Measurements from ENCODE around the gene ULK4.

The ULK4 gene

GRCh38 chr3:41244620-41245336 is 717.1 kb downstream of the ULK4 start:
- no peak for DNase-seq

DNA sequence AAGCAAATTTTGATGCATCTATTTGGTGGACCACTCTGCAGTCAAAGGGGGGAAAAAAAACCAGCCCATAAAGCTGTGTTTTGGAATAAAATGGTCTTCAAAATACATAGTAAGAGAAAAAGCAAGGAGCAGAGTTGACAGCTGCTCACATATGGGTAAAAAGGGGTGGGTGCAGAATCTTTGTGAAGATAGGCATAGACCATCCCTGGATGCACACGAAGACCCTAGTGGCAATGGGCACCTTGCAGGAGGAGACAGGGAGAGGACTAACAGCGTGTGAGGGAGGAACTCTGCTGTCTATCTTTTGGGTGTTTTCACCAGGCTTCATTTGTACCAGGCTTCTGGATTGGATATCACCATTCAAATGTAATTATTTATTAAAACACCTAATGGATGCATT is 718.7 kb downstream of the ULK4 start:
- DNase-seq: no peak

DNA sequence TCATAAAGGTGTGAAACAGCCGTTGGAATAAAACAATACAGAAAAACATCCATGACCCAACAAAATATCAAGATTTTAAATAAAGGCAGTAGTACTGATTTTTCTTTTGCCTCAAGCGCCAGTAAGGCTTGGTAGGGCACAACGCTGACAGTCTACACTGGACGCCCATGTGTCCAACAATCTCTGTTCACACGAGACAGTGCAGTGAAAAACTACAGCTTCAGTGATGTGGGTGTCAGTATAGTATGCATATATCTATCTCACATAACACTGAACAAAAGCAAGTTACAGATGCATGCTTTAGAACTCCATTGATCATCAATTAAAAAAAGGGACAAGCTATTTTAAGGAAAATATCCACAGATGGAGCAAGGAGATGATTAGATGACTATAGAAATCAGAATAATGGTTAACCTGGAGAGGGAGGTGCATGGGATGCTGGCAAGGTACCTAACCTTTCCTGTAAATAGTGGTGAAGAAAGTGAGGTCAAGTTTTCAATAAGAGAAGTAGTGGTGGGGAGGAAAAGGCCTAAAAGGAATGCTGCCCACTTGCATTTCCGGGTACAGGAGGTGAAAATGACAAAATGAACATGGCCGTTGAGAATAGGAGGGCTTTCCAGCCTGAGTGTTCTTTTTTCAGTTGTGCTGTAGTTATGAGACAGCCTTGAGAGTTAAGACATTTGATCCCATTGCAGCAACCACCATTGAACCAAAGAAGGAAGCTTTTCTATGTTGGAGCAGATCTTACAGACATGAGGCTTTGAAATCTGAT is 719.9 kb downstream of the ULK4 start:
- DNase-seq: no peak

- DNase-seq: no peak
Measured at GRCh38 chr3:41241161-41241560, 720.7 kb downstream of the ULK4 start.

GRCh38 chr3:41239587-41239986 is 722.3 kb downstream of the ULK4 start:
- no peak for DNase-seq

DNA sequence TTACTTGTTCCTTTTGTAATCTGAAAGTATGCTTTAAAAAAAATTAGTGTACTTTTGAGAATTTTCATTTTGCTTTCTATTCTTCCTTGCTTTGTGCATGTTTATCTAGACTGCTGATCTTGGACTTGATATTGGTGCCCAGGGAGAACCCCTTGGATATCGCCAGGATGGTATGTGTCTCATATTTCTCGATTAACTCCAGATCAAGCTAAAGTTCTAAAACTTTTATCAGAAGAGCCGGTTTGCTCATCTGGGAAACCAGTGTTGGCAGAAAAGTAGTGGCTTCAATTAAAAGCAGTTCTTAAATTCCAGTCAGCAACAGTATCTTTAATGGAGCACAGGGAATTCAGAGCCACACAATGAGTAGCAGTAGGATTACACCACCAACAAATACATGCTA is 724.0 kb downstream of the ULK4 start:
- DNase-seq: no peak

GRCh38 chr3:41236228-41236627 is 725.7 kb downstream of the ULK4 start:
- no peak for DNase-seq

DNA sequence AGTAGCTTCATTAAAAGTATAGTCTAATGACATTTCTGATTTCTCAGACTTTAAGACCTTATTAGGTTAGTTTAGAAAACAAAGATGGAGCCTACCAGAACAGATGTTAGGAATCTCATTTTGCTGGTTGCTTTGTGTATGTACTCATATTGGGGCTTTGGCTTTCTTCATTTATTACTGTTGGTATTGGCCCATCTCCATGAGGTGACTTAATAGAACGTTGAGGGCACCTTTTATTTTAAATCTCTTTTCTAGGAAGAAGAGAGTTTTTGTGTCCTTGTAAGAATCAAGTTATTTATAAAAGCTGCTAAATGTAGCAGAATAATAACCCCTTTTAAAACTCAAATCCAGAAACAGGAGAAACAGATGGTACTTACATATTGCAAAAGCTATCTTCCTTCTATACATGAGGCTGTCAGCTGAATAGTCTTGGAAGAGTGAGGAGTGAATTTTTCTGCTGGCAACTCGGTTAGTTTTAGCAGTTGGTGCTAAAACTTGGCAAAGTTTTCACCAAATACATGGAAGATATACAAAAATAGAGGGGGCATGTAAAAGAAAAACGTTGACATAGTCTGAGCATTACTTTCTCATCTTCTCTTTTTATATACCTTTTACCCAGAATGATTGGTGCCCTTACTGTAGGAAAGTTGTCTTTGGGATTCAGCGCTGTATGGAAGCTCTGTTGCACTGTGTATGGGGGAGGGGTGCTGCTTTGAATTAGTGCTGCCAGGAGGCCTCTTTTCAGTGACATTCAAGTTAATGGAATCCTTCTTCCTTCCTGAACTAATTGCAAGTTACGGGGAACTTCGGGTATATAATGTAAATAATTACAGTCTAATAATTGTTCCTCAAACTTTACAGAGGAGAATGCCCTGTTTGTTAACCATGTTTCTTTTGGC is 726.8 kb downstream of the ULK4 start:
- no peak for DNase-seq

DNA sequence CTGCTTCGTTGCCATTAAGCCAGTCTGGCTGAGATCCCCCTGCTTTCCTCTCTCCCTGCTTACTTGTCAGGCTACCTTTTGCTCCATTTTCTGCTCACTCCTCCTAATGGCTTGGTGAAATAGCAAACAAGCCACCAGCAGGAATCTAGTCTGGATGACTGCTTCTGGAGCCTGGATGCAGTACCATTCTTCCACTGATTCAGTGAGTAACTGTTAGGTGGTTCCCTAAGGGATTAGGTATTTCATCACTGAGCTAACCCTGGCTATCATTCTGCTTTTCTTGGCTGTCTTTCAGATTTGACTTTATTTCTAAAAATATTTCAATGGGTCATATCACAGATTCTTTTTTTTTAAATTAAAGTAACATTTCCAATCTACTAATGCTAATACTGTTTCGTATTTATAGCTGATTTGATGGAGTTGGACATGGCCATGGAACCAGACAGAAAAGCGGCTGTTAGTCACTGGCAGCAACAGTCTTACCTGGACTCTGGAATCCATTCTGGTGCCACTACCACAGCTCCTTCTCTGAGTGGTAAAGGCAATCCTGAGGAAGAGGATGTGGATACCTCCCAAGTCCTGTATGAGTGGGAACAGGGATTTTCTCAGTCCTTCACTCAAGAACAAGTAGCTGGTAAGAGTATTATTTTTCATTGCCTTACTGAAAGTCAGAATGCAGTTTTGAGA is 737.6 kb downstream of the ULK4 start:
- no peak for DNase-seq

DNA sequence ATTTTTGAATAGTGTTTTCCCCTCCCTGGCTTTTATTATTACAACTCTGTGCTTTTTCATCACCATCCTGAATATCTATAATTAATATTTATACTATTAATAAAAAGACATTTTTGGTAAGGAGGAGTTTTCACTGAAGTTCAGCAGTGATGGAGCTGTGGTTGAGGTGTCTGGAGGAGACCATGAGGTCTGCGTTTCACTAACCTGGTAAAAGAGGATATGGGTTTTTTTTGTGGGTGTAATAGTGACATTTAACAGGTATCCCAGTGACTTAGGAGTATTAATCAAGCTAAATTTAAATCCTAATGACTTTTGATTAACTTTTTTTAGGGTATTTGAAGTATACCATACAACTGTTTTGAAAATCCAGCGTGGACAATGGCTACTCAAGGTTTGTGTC is 738.2 kb downstream of the ULK4 start:
- no peak for DNase-seq

GRCh38 chr3:41223078-41223477 is 738.8 kb downstream of the ULK4 start:
- DNase-seq: no peak

DNA sequence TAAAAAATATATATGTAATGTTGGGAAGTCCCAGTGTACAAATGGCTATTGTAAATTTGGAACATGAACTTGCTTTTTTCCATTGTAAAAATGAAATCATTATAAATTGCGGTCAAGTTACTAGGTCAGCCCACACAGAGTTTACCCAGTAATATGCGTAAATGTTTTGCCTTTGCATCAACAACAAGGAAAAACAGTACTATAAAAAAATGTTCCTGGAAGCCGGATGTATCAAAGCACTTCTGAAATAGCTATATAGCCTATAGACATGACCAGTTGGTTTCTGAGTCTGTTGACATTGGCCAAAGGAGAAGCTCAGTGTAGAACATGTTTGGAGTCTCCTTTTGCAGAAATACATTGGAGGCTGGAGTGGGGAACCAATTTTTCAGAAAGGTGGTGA is 739.4 kb downstream of the ULK4 start:
- no peak for DNase-seq

DNA sequence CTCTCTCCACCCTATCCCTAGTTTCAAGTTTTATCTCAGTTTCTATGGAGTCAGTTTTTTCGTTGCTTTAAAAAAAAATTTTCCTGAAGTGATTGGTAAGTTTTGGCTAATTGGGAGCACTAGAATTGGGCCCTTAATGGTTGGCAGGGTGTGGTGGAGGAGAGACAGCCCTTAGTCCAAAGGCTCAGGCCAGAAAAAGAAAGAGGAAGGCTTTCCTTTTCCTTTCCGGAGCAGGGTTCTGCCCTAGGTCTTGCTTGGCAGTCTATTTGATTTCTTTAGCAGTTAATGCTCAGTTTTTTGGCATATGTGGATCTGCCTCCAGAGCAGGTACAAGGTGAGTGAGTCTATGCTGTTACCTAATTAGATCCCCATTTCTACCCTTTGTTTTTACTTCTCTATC is 739.9 kb downstream of the ULK4 start:
- DNase-seq: no peak

GRCh38 chr3:41220906-41221677 is 740.8 kb downstream of the ULK4 start:
- no peak for DNase-seq

GRCh38 chr3:41219424-41219823 is 742.5 kb downstream of the ULK4 start:
- no peak for DNase-seq

DNA sequence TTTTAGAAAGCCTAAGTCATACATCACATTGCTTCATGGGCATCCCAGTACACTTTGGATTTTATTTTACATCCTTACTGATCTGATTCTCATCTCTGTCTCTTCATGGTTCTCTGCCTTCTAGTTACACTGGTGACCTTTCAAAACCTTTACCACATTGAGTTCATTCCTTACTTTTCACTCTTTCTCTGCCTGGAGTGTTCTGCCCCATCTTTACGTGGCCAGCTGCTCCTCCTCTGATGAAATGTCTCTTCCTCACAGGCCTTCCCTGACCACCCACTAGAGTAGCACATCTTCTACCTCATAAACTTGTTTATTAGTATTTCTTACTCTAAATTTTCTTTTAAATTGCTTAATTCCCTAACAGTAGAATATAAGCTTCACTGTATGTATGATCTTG is 744.9 kb downstream of the ULK4 start:
- no peak for DNase-seq

DNA sequence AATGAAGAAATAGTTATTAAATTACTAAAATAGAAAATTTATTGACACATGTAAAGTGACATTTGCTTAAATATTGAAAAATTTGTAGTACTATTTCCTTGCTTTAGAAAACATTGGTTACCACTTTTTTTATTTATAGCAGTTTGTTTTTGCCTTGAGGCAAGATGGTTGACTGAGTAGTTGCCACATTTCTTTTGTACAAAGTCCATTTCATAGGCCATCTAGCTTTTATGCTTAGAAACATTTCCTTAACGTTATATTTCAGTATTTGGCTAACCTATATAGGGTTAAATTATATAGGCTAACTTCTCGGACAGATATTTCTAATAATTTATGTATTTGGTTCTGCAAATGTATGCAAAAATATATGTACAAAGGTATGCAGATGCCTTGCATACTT is 745.5 kb downstream of the ULK4 start:
- no peak for DNase-seq

DNA sequence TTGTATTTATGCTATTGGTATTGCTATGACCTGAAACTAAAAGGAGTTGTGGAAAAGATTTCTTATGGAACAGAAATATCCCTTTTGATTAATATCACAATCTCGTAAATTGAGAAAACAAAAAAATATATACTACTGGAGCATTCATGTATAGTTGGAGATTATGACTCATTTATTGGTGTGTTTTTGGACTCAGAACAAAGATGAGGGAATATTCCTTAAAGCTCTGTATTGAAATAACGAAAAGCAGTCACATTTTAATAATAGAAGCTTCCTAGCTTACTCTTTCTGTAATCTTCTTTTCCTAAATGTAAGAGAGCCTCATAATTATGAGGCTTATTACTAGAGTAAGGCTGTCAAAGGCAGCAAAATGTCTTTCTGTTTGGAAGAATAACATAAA is 748.3 kb downstream of the ULK4 start:
- DNase-seq: no peak

GRCh38 chr3:41212088-41212487 is 749.8 kb downstream of the ULK4 start:
- DNase-seq: no peak

- DNase-seq: no peak
Measured at GRCh38 chr3:41210966-41211365, 750.9 kb downstream of the ULK4 start.

GRCh38 chr3:41209646-41210045 is 752.3 kb downstream of the ULK4 start:
- no peak for DNase-seq
